ENCODE data around the gene SENP2.

SENP2 gene

GRCh38 chr3:185654758-185655145 lies 68.7 kb downstream of the SENP2 start:
- H3K36me3 ChIP-seq, result no peaks in the 10 kb centered on the region
- no peak overlapping the region for H3K4me3 ChIP-seq
- H3K4me1 ChIP-seq, result peaks cover 9 to 58% (median 40%) of the 10 kb centered on the region in 4 donors
- peak overlapping the region; percentile 35 to 84 for H3K27ac ChIP-seq
- no peaks in the 10 kb centered on the region for H3K9me3 ChIP-seq
- H3K27me3 ChIP-seq, result no peaks in the 10 kb centered on the region
- DNase-seq, result no peak
- TF ChIP-seq CTCF (IDR thresholded peaks at IDR 0.05), result no peak
- intact Hi-C loops (cut with DNase I; ENCODE audit: low total_unique reads), result no loop called here

- Histone ChIP-seq H3K4me1 (peaks cover 9 to 62% (median 46%) of the 10 kb centered on the region in 4 donors), H3K9me3 (no peaks in the 10 kb centered on the region), H3K4me3 (no peak overlapping the region)
Measured at GRCh38 chr3:185655426-185656320, 69.6 kb downstream of the SENP2 start.

GRCh38 chr3:185656321-185656840 lies 70.3 kb downstream of the SENP2 start:
- Histone ChIP-seq H3K27ac (peak overlapping the region; percentile 81 to 84), H3K36me3 (no peaks in the 10 kb centered on the region), H3K4me3 (no peak overlapping the region), H3K9me3 (no peaks in the 10 kb centered on the region), H3K4me1 (peaks cover 9 to 60% (median 45%) of the 10 kb centered on the region in 4 donors), H3K27me3 (no peaks in the 10 kb centered on the region)
- TF ChIP-seq CTCF (IDR thresholded peaks at IDR 0.05), result no peak
- intact Hi-C loops (cut with DNase I; ENCODE audit: low total_unique reads), result no loop called here
- peak; percentile 79 to 90 for DNase-seq

More at GRCh38 chr3:185655426-185656320, 69.6 kb downstream of the SENP2 start:
- H3K27ac ChIP-seq, result peak overlapping the region; percentile 81 to 84
- TF ChIP-seq CTCF (IDR thresholded peaks at IDR 0.05), result no peak
- DNase-seq, result no peak
- intact Hi-C loops (cut with DNase I; ENCODE audit: low total_unique reads), result no loop called here
- H3K27me3 ChIP-seq, result no peaks in the 10 kb centered on the region
- no peaks in the 10 kb centered on the region for H3K36me3 ChIP-seq

- H3K9me3 ChIP-seq, result no peaks in the 10 kb centered on the region
- peak overlapping the region; percentile 81 to 84 for H3K27ac ChIP-seq
- H3K36me3 ChIP-seq, result no peaks in the 10 kb centered on the region
- no peak for TF ChIP-seq CTCF (IDR thresholded peaks at IDR 0.05)
- intact Hi-C loops (cut with DNase I; ENCODE audit: low total_unique reads), result no loop called here
- H3K27me3 ChIP-seq, result no peaks in the 10 kb centered on the region
- DNase-seq, result no peak
- H3K4me3 ChIP-seq, result no peak overlapping the region
- peaks cover 9 to 60% (median 45%) of the 10 kb centered on the region in 4 donors for H3K4me1 ChIP-seq
Measured at GRCh38 chr3:185657211-185657610, 71.1 kb downstream of the SENP2 start.

- intact Hi-C loops (cut with DNase I; ENCODE audit: low total_unique reads), result no loop called here
- no peak overlapping the region for H3K4me3 ChIP-seq
- DNase-seq, result no peak
- H3K27me3 ChIP-seq, result no peaks in the 10 kb centered on the region
- no peak for TF ChIP-seq CTCF (IDR thresholded peaks at IDR 0.05)
- no peaks in the 10 kb centered on the region for H3K9me3 ChIP-seq
- peaks cover 9 to 60% (median 45%) of the 10 kb centered on the region in 4 donors for H3K4me1 ChIP-seq
- peak overlapping the region; percentile 81 to 84 for H3K27ac ChIP-seq
- no peaks in the 10 kb centered on the region for H3K36me3 ChIP-seq
Measured at GRCh38 chr3:185657691-185658503, 71.8 kb downstream of the SENP2 start.

All from tibial artery (tissue), 4 donors.